MM.1S (cell line): ENCODE measurements around the gene ABCC1.

Experiments
- DNase-seq: peaks from one replicate; pipeline ENCODE4 v3.0.0-alpha.2; 2015
- H2AFZ ChIP-seq: fragments of 300-600 bp; sonication (generic); 2 replicates; pipeline ENCODE4 v1.6.0; 2016; ENCODE audit warnings: antibody characterized with exemption, low read length
- H3F3A ChIP-seq: fragments of 300-600 bp; sonication (generic); 2 replicates; pipeline ENCODE4 v1.6.1; 2016; ENCODE audit warnings: mild to moderate bottlenecking, antibody characterized with exemption, low read length, moderate library complexity, mixed read lengths; ENCODE audit not compliant: insufficient read depth
- H3K27ac ChIP-seq: fragments of 300-600 bp; sonication (generic); 2 replicates; pipeline ENCODE4 v1.5.1; 2016; ENCODE audit warnings: mild to moderate bottlenecking, low read length
- H3K27me3 ChIP-seq: fragments of 300-600 bp; sonication (generic); replicated peaks from 2 replicates; pipeline ENCODE4 v1.6.0; 2016; ENCODE audit warnings: low read length; ENCODE audit not compliant: insufficient read depth
- H3K36me3 ChIP-seq: fragments of 300-600 bp; sonication (generic); replicated peaks from 2 replicates; pipeline ENCODE4 v1.6.1; 2016; ENCODE audit warnings: mild to moderate bottlenecking, low read length, mixed read lengths; ENCODE audit not compliant: insufficient read depth
- H3K4me1 ChIP-seq: fragments of 300-600 bp; sonication (generic); 2 replicates; pipeline ENCODE4 v1.6.1; 2016; ENCODE audit warnings: low read length, mixed read lengths
- H3K4me2 ChIP-seq: fragments of 300-600 bp; sonication (generic); 2 replicates; pipeline ENCODE4 v1.6.0; 2016; ENCODE audit warnings: low read depth, low read length
- H3K4me3 ChIP-seq: fragments of 300-600 bp; sonication (generic); 2 replicates; pipeline ENCODE4 v1.5.1; 2016; ENCODE audit warnings: low read length, mixed read lengths
- H3K79me2 ChIP-seq: fragments of 300-600 bp; sonication (generic); 2 replicates; pipeline ENCODE4 v1.6.1; 2016; ENCODE audit warnings: mixed run types, low read length, mixed read lengths
- H3K9ac ChIP-seq: fragments of 300-600 bp; sonication (generic); 2 replicates; pipeline ENCODE4 v1.6.1; 2016; ENCODE audit warnings: low read length, mixed read lengths
- H3K9me2 ChIP-seq: fragments of 300-600 bp; sonication (generic); replicated peaks from 2 replicates; pipeline ENCODE4 v1.6.1; 2016; ENCODE audit warnings: mild to moderate bottlenecking, low read length, mixed read lengths; ENCODE audit not compliant: insufficient read depth
- H3K9me3 ChIP-seq: fragments of 300-600 bp; sonication (generic); replicated peaks from 2 replicates; pipeline ENCODE4 v1.6.1; 2016; ENCODE audit warnings: mild to moderate bottlenecking, low read length, mixed read lengths; ENCODE audit not compliant: insufficient read depth
- H4K20me1 ChIP-seq: fragments of 300-600 bp; sonication (generic); 2 replicates; pipeline ENCODE4 v1.6.1; 2016; ENCODE audit warnings: mild to moderate bottlenecking, low read length, moderate library complexity, mixed read lengths; ENCODE audit not compliant: insufficient read depth
- CTCF ChIP-seq: fragments of 300-600 bp; sonication (generic); IDR thresholded peaks from 2 replicates; pipeline ENCODE4 v1.5.1; 2016; ENCODE audit warnings: antibody characterized with exemption, low read length, mixed read lengths
- EZH2 ChIP-seq: fragments of 300-600 bp; sonication (generic); optimal IDR thresholded peaks from 2 replicates; pipeline ENCODE3; 2017; ENCODE audit warnings: low read depth, mild to moderate bottlenecking, antibody characterized with exemption, low read length, mixed read lengths
- EZH2phosphoT487 ChIP-seq: fragments of 300-600 bp; sonication (generic); IDR thresholded peaks from 2 replicates; pipeline ENCODE4 v1.6.1; 2018; ENCODE audit warnings: antibody characterized with exemption, low read length

Gene ABCC1

DNA sequence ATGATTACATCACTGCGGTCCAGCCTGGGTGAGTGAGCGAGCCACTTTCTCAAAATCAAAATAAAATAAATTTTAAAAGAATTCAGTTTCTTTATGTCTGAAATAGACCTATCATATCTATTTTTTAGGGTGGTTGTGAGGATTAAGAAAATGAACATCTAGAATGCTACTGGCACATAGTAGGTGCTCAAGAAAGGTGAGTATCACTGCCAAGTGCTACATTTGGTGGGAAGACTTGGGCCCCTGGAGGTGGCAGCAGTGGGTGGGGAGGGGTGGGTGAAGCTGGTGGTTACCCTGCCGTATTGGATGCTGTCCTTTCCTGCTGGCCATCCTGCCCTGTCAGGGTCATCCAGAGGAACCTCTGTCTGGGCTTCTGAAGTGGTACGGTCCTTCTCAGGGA is 223.6 kb downstream of the ABCC1 start:
- Histone ChIP-seq H3K4me2 (no peak overlapping the region), H3K27ac (no peak overlapping the region), H4K20me1 (no peaks in the 10 kb centered on the region), H3K27me3 (no peaks in the 10 kb centered on the region), H3F3A (no peaks in the 10 kb centered on the region), H3K4me1 (no peaks in the 10 kb centered on the region), H3K36me3 (no peaks in the 10 kb centered on the region), H3K9ac (no peak overlapping the region), H2AFZ (no peak overlapping the region), H3K4me3 (no peak overlapping the region), H3K79me2 (no peaks in the 10 kb centered on the region), H3K9me3 (no peaks in the 10 kb centered on the region), H3K9me2 (no peaks in the 10 kb centered on the region)
- DNase-seq: no peak
- no peak for TF ChIP-seq CTCF
- no peak for TF ChIP-seq EZH2
- TF ChIP-seq EZH2phosphoT487: no peak

DNA sequence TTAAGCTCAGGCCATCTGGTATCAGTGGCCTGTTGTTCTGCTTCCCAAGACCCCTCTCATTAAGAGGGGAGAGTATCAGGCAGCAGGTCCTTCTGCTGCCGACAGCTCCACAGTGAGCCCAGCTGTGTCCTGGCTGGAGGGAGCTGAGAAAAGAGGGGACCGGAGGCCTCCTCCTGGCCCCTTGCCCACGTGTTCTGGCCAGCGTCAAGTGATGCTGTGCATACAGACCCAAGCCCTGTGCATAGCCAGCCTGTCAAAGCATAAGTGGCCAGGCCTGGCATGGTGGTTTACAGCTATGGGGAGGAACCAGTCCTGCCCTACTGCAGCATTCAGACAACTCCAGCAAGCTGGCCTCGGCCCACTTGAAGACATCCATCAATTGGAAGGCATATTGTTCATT is 225.9 kb downstream of the ABCC1 start:
- Histone ChIP-seq H3K4me2 (no peak overlapping the region), H4K20me1 (no peaks in the 10 kb centered on the region), H2AFZ (no peak overlapping the region), H3K9me2 (no peaks in the 10 kb centered on the region), H3F3A (no peaks in the 10 kb centered on the region), H3K27ac (no peak overlapping the region), H3K4me3 (no peak overlapping the region), H3K4me1 (no peaks in the 10 kb centered on the region), H3K9ac (no peak overlapping the region), H3K79me2 (no peaks in the 10 kb centered on the region), H3K9me3 (no peaks in the 10 kb centered on the region), H3K36me3 (no peaks in the 10 kb centered on the region), H3K27me3 (no peaks in the 10 kb centered on the region)
- TF ChIP-seq EZH2phosphoT487: no peak
- TF ChIP-seq CTCF: no peak
- TF ChIP-seq EZH2: no peak
- no peak for DNase-seq

- H3K4me3 ChIP-seq: no peak overlapping the region
- H3K27me3 ChIP-seq: no peaks in the 10 kb centered on the region
- H3K79me2 ChIP-seq: no peaks in the 10 kb centered on the region
- no peak overlapping the region for H2AFZ ChIP-seq
- no peak overlapping the region for H3K9ac ChIP-seq
- H4K20me1 ChIP-seq: no peaks in the 10 kb centered on the region
- H3K4me1 ChIP-seq: no peaks in the 10 kb centered on the region
- H3K9me2 ChIP-seq: no peaks in the 10 kb centered on the region
- TF ChIP-seq EZH2phosphoT487 (no peak), CTCF (no peak), EZH2 (no peak)
- no peak overlapping the region for H3K4me2 ChIP-seq
- no peak for DNase-seq
- H3F3A ChIP-seq: no peaks in the 10 kb centered on the region
- no peaks in the 10 kb centered on the region for H3K36me3 ChIP-seq
- H3K9me3 ChIP-seq: no peaks in the 10 kb centered on the region
- no peak overlapping the region for H3K27ac ChIP-seq
These were observed 226.9 kb downstream of the ABCC1 start for GRCh38 chr16:16176328-16176727.
